Vagina (tissue), 2 donors: ENCODE measurements around the gene HYDIN. TPM values are rescaled to one million over a fixed set of nuclear protein-coding genes. Genes with fewer than 3 reads are reported as not detected.
"Not testable (repeated sequence)": the region's sequence is repeated elsewhere in the genome, so short reads cannot be mapped to it uniquely, and the experiment has no call there.

Experiments
- DNase-seq, 2 donors: peaks; one replicate each; pipeline ENCODE4 v3.0.0-alpha.2; 2017; ENCODE audit errors: extremely low spot score in 2 of 2
- H3K27ac ChIP-seq: fragments of 200-600 bp; sonication (generic); one replicate; pipeline ENCODE4 v1.5.1; 2019
- H3K27me3 ChIP-seq: fragments of 200-600 bp; sonication (generic); one replicate; pipeline ENCODE4 v1.5.1; 2019
- H3K36me3 ChIP-seq, 2 donors: fragments of 200-600 bp; sonication (generic); one replicate each; pipeline ENCODE4 v1.5.1; 2017 to 2019
- H3K4me1 ChIP-seq: fragments of 200-600 bp; sonication (generic); one replicate; pipeline ENCODE4 v1.5.1; 2019
- H3K4me3 ChIP-seq, 2 donors: fragments of 200-600 bp; sonication (generic); 1 replicate in 1 of 2; 2 replicates in 1 of 2; pipeline ENCODE4 v1.5.1; 2016 to 2019
- H3K9me3 ChIP-seq: fragments of 200-600 bp; sonication (generic); one replicate; pipeline ENCODE4 v1.5.1; 2019
- CTCF ChIP-seq, 3 experiments: fragments of 450-650 bp in 2 of 3; fragments of 200-600 bp in 1 of 3; sonication (generic) in 1 of 3; IDR thresholded peaks; one replicate each; pipeline ENCODE4 v1.5.1; 2017 to 2019; ENCODE audit warnings: antibody characterized with exemption in 3 of 3, mild to moderate bottlenecking in 2 of 3, moderate library complexity in 2 of 3
- POLR2A ChIP-seq, 2 donors: fragments of 450-650 bp; IDR thresholded peaks; one replicate each; pipeline ENCODE4 v1.6.1; 2017; ENCODE audit warnings: antibody characterized with exemption in 2 of 2, mild to moderate bottlenecking in 2 of 2, moderate library complexity in 2 of 2
- POLR2AphosphoS5 ChIP-seq, 2 donors: sonication (generic); formaldehyde crosslinking; IDR thresholded peaks; one replicate each; pipeline ENCODE4 v1.9.0; 2017; ENCODE audit warnings: antibody characterized with exemption in 2 of 2, mild to moderate bottlenecking in 2 of 2, low read depth in 1 of 2; ENCODE audit not compliant: insufficient read depth in 1 of 2
- intact Hi-C: fragments of 100-400 bp; cut with DNase I; formaldehyde crosslinking; loops from one replicate; pipeline ENCODE4 v1.15.1; 2023
- total RNA-seq: library from RNA; depleted of rRNA; stranded (reverse); fragments of >200 nt; gene quantifications from one replicate; pipeline ENCODE4 v1.2.3, GENCODE V29; 2016

The HYDIN gene
- total RNA-seq, 1 donor from 2014 or later: not detected

GRCh38 chr16:70851299-70851698 is 379.2 kb downstream of the HYDIN start:
- H3K27ac ChIP-seq, intact Hi-C loops, H3K4me3 ChIP-seq, H3K27me3 ChIP-seq, H3K36me3 ChIP-seq, H3K4me1 ChIP-seq, H3K9me3 ChIP-seq, DNase-seq: not testable (repeated sequence)

- intact Hi-C loops: not testable (repeated sequence)
Observed at GRCh38 chr16:70823498-70824118, 406.9 kb downstream of the HYDIN start.

GRCh38 chr16:70822734-70823133 is 407.8 kb downstream of the HYDIN start:
- H3K36me3 ChIP-seq, H3K27me3 ChIP-seq, H3K4me1 ChIP-seq, H3K27ac ChIP-seq, DNase-seq, H3K9me3 ChIP-seq, H3K4me3 ChIP-seq, intact Hi-C loops: not testable (repeated sequence)

More at GRCh38 chr16:70823498-70824118, 406.9 kb downstream of the HYDIN start:
- H3K9me3 ChIP-seq, H3K36me3 ChIP-seq, H3K4me3 ChIP-seq, H3K27me3 ChIP-seq, DNase-seq, H3K4me1 ChIP-seq, H3K27ac ChIP-seq: not testable (repeated sequence)

GRCh38 chr16:70818088-70818487 is 412.4 kb downstream of the HYDIN start:
- H3K4me1 ChIP-seq, H3K4me3 ChIP-seq, intact Hi-C loops, H3K36me3 ChIP-seq, H3K27ac ChIP-seq, H3K27me3 ChIP-seq, DNase-seq, H3K9me3 ChIP-seq: not testable (repeated sequence)

- Histone ChIP-seq H3K36me3 (no peaks in the 10 kb centered on the region), H3K9me3 (no peaks in the 10 kb centered on the region), H3K27me3 (no peaks in the 10 kb centered on the region), H3K27ac (no peak overlapping the region), H3K4me3 (no peak overlapping the region), H3K4me1 (no peaks in the 10 kb centered on the region)
- intact Hi-C loops: no loop called here
- TF ChIP-seq POLR2AphosphoS5 (IDR thresholded peaks at IDR 0.05; ENCODE audit: insufficient read depth in 1 of 2, low read depth in 1 of 2): no peak
- TF ChIP-seq CTCF (IDR thresholded peaks at IDR 0.05): no peak
- no peak for TF ChIP-seq POLR2A (IDR thresholded peaks at IDR 0.05)
- DNase-seq: no peak
Observed at GRCh38 chr16:70809392-70810060, 421.0 kb downstream of the HYDIN start.

- no peaks in the 10 kb centered on the region for H3K36me3 ChIP-seq
- intact Hi-C loops: no loop called here
Observed at GRCh38 chr16:70808371-70808770, 422.2 kb downstream of the HYDIN start.

More at GRCh38 chr16:70808371-70808770, 422.2 kb downstream of the HYDIN start:
- Histone ChIP-seq H3K9me3 (no peaks in the 10 kb centered on the region), H3K27me3 (no peaks in the 10 kb centered on the region), H3K4me1 (no peaks in the 10 kb centered on the region), H3K27ac (no peak overlapping the region), H3K4me3 (no peak overlapping the region)
- no peak for DNase-seq
- TF ChIP-seq POLR2AphosphoS5 (IDR thresholded peaks at IDR 0.05; ENCODE audit: insufficient read depth in 1 of 2, low read depth in 1 of 2) (no peak), POLR2A (IDR thresholded peaks at IDR 0.05) (no peak), CTCF (IDR thresholded peaks at IDR 0.05) (no peak)
